NAMALWA (cell line): ENCODE data around the gene C19orf85.
"Not testable (repeated sequence)": the region's sequence is repeated elsewhere in the genome, so short reads cannot be mapped to it uniquely, and the experiment has no call there.

ENCODE experiments used
- DNase-seq: peaks from one replicate; pipeline ENCODE4 v3.0.0-alpha.2; 2015; ENCODE audit warnings: low spot score

Gene C19orf85

DNA sequence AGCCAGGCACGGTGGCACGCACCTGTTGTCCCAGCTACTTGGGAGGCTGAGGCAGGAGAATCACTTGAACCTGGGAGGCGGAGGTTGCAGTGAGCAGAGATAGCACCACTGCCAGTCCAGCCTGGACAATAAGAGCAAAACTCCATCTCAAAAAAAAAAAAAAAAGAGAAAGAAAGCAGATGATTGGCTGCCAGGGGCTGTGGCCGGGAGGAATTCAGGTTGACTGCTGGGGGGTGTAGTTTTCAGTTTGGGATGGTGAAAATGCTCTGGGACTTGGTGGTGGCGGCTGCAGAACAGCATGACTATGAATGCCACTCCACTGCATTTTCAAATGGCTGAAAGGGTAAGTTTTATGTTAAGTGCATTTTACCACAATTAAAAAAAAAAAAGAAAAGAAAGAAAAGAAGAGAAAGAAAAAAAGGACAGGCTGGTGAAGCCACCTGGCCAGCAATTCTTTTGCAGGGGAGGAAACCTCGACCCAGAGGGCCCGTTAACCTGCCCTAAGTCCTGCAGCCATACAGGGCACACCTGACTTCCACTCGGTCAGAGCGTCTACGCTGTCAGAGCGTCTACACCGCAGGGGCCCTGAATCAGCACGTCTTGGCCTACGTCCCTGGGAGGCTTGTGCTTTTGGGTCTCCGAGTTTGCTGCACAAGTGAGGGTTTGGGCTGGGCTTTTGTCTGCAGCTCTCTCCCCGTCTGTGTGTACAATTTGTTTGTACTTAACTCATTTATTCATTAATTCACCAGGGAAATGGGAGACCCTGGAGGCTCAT lies 6.7 kb downstream of the C19orf85 start:
- DNase-seq = no peak

DNA sequence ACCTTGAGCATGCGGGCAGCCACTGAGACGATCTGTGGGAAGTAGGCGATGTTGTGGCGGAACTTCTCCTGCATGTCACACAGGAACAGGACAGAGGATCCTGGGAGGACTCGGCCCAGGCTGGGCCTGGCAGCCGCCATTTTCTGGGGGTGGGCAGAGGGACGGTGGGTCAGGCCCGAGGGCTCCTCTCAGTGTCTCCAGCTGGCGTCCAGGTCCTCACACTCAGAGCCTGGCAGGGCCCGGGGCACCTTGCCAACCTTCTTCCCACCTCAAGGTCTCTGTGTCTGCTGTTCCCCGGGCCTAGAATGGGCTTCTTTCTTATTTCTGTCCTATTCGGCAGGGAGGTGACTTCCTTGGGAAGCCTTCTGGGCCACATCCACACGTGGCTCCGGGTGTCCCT lies 8.2 kb downstream of the C19orf85 start:
- no peak for DNase-seq

DNA sequence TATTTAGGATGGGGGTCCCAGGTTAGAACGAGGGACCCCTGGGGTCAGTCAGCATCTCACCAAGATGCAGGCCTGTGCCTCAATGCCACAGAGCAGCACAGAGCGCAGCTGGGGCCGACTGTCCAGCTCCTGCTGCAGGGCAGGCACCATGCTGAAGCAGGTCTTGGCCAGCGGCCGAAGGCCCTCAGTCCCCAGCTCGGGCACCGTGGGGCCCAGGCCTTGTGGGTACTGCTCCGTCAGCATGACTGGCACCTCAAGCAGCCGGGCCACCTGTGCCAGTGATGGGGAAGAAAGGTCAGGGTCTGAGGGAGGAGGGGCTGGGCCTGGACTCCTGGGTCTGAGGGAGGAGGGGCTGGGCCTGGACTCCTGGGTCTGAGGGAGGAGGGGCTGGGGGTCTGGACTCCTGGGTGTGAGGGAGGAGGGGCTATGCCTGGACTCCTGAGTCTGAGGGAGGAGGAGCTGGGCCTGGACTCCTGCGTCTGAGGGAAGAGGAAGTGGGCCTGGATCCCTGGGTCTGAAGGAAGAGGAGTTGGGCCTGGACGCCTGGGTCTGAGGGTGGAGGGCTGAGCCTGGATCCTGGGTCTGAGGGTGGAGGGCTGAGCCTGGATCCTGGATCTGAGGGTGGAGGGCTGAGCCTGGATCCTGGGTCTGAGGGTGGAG lies 8.8 kb downstream of the C19orf85 start:
- DNase-seq = no peak

DNA sequence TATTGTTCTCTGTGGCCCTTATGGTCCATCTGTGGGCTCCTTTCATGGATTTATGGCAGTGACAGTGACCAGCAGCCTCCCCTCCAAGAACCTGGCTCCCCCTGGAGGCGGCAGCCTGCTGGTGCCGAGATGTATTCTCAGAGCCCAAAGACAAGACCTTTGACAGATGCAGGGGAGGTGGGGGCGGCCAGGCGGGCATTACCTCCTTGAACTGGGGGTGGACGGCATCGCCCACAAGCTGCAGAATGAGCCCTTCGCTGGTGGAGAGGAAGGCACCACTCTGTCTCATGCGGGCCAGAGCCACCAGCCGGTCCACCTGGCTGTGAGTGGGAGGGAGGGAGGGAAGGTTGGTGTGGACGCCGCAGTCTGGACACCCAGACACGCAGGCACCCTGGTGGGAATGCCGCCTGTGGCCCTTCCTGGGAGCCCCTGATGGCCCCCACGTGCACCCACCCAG lies 9.7 kb downstream of the C19orf85 start:
- DNase-seq = peak; percentile 64

DNA sequence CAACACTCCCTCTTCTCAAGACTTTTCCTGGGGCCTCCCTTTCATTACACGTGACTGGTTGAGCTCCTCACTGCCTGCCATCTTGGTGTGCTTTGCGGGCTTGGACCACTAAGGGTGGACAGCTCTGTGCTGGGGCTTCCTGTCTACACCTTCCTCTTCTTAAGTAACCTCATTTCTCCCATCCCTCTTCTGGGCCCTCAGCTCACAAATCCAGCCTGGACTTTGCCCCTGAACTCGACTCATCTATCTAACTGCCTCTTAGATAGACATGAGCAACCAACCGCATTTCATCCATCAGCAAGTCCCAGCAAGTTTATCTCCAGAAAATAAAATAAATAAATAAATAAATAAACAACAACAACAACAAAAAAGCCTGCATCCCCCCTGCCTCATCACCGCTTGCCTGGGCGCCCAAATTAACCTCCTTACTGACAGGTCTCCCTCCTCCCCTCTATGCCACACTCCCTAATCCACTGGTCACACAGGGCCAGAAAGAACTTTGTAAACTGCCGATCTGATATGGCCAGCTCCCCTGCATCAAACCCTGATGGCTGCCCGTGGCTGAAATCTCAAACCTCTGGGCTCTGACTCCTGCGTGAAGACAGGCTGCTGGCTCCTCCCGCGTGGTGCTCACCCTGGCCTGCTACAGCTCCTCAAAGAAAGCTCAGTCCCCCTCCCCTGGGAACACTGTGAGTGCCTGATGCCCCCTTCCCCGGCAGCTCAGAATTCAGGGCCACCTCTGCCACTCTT lies 10.9 kb downstream of the C19orf85 start:
- DNase-seq = no peak

DNA sequence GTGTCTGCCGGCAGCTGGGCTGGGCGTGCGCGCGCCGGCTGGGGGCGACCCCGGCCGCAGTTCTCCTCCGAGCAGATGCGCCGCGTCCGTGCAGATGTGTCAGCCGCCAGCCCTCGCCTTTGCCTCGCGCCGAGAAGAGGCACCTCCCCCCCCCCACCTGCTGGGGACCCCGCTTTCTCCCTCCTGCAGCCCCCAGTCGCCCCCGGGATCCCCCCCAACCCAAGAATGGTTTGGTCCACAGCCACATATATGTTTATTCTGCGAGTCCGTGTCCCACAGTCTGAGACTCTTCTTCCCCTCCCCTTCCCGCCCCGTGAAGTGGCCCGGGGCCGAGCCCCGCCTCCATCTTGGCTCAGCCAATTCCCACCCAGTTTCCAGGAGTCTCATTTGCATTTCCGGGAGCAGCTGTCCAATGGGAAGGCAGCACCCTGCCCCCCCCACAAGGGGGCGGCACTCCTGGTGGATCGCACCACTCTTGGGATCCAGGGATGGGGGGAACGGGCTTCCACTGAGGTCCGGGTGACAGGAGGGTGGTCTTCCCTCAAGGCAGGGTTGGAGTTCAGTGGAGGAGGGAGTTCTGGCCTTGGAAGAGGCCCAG lies 11.7 kb downstream of the C19orf85 start:
- peak; percentile 68 for DNase-seq

DNA sequence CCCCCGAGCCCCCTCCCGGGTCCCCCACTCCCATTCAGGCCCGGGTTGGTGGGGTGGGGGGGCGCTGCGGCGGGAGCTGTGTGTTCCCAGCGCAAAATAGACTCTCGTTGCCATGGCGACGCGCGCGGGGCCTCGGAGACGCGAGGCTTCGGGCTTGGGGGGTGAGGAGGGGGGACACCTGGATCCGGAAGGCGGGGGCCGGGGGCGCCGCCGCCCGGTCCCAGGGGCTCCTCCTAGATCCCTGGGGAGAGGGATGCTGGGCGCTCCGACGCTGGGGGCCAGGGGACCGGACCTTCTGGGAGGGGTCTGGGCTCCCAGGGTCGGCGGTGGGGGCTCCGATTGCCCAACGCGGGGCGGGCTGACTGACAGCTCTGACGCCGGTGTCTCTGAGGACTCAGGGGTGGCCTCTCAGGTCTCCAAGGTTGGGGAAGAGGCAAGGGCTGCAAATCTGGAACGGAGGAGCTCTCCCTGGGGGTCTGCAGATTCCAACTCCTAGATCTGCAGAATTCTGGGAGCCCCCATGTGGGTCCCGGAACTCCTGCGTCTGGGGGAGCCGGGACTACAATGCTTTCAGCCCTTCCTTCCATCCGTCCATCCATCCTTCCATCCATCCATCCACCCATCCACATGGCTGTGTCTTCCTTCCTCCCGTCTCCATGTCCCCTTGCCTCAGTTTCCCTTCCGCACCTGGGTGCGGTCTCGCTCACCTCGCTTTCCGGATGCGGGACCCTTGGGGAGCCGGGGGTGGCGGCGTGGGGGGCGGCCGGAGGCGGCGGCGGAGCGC lies 12.4 kb downstream of the C19orf85 start:
- DNase-seq = no peak

DNA sequence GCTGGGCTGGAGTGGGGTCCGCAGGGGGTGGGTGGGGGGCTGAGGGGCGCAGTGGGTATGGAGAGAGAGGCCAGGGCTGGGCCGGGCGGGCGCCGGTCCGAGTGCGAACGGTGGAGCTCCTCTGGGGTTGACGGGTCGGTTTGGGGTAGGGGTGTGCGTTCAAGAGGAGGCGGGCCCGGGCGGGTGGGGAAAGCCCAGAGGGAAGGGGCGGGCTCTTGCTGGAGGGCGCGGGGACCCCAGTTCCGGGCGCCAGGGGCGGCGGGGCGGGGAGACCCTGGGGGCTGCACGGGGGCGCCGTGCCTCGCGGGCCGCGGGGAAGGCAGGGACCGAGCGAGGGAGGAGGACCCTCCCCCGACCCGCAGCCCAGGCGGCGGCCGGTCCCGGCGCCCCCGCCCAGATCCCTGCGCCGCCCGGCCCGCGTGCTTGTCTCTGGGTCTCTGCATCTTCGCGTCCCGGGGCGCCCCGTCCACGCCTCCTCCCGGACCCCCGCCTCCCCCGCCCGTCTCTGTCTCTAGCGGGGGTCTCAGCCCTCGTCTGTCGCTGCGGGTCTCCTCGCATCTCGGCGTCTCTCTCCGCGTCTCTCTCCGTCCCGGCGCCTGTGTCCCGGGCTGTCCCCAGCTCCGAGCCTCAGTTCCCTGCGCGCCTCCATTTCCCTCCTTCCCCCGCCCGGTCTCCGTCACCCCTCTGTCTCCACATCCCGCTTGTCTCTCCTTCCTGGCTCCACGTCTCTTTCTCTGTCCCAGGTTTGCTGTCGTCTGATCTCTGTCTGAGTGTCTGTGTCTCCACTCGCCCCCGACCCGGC lies 13.2 kb downstream of the C19orf85 start:
- no peak for DNase-seq

DNA sequence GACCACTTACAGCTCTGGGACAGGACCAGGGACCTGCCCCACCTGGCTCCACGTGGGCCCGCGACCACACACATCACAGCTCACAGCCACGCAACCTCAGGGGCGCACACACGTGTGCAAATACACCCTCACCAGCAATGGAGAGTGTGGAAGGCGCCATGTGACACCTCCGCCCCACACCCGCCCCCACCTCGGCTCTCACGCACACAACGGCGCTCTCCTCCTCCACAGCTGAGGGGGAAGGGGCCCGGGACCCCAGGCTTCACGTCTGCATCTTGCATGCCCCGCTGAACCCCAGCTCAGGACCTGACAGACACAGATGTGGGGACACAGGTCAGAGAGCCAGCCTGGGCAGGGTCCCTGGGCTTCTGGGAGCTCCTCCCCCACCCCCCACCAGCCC lies 15.1 kb downstream of the C19orf85 start:
- DNase-seq = no peak

DNA sequence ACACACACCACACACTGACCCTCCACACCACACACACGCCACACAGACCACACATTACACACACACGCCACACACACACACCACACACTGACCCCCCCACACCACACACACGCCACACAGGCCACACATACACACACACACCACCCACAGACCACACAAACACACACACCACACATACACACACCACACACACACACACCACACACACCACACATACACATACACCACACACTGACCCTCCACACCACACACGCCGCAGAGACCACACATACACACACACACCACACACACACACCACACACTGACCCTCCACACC lies 16.4 kb downstream of the C19orf85 start:
- DNase-seq = not testable (repeated sequence)

DNA sequence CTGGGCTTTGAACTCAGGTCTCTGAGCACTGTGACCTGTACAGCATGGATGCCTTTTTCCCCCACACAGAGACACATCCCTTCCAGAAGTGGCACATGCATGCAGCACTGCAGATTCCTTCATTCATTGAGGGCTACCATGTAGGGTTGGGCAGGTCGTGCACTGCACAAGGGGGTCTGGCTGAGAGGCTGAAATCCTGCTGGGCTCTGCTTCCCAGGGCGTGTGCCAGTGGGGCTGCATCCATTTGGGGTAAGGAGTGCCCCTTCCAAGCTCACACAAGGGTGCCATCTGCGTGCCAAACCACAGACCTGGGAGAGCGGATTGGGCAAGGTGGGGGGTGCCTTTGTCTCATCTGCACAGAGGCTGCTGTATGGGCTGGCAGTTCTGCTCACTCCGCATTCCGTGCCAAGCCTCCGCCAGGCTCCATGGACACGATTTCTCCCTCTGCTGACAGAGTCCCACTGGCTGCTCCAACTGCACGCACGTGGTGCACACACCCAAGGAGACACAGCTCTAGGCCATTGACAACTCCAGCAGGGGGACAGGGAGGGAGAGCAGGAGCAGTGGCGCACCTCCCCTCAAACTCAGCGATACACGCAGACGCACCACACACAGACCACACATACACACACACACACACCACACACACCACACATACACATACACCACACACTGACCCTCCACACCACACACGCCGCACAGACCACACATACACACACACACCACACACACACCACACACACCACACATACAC lies 17.0 kb downstream of the C19orf85 start:
- DNase-seq = peak; percentile 59

DNA sequence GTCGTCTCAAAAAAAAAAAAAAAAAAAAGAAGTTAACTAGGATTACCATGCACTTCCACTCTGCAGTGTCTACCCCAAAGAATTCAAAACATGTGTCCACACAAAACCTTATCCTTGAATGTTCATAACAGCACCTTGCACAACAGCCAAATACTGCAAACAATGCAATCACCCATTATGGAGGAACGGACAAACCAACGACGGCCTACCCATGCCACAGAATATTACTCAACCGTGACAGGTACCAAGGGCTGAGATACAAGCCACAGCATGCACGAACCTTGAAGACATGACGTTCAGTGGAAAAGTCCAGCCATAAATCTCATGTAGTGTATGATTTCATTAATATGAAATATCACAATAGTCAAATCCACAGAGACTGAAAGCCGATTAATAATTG lies 18.5 kb downstream of the C19orf85 start:
- no peak for DNase-seq

DNA sequence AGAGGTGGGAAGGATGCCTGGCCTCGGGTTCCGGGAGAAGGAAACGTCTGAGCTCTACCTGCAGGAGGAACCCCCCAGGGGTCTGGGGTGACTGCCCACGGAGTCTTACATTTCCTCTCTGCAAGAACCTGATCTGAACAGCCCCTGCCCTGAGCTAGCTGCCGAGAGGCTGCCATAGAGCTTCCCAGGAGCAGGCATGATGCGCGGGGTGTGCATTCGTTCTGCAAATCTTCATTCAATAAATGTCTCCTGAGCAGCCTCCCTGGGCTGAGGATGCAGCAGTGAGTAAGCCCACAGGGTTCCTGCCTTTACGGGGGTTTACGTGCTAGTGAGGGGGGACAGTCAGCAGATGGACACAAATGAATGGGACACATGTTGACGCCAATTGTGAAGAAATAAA lies 19.9 kb downstream of the C19orf85 start:
- no peak for DNase-seq

DNA sequence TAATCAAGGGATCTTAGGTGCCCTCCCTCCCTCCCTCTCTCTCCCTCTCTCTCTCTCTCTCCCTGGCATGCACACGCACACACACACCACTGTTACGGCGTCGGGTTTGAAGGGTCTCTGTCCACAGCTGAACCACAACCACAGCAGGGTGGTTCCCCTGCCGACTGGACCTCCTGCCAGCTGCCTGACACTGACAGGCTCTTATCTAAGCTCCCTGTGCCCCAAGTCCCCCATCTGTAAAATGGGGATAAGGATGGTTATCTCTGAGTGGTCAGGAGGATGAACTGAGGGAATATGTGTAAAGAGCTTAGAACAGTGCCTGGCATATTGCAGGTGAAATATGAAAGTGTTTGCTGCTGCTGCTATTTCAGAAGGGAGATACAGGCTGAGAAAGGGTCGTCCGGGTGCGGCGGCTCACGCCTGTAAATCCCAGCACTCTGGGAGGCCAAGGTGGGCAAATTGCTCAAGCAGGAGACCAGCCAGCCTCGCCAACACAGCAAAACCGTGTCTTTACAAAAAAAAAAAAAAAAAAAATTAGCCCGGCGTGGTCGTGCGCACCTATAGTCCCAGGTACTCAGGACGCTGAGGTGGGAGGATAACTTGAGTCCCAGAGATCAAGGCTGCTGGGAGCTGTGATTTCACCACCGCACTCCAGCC lies 20.6 kb downstream of the C19orf85 start:
- DNase-seq = no peak

DNA sequence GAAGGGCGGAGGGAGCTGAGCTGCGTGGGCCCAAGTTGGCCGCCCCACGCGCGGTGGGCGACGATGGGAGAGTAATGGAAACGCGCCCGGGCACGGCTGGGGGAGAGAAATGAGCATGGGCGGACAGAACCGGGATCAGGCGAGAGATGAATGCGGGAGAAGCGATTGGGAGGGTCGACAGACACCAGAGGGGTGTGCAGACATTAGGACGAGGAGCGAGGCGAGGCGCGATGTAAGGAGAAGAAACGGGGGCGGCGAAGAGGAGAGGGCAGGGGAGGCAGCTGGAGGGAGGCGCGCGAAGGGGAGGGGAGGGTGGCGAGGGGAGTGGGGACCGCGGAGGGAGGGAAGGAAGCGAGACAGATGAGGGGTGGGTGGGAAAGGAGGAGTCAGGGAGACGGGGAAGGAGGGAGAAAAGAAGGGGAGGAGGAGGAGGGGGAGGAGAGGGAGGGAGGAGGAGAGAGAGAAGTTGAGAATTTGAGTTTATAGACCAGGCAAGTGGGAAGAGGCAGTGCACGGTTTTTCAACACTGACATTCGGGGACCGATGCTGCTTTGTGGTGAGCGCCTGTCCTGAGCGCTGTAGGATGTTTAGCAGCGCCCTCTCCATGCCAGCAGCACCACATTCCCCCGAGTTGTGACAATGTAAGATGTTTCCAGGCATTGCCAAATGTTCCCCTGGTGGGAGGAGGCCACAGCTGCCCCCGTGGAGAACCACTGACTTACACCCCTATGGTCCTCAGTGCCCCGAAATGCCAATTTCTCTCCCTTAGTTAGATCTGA lies 21.3 kb downstream of the C19orf85 start, which contains the start of gene SHISA7:
TSS of gene SHISA7 (minus strand) at position 256 of the 779 bp plus-strand sequence. CDS start 437 bp downstream, outside the sequence.
- DNase-seq = no peak

DNA sequence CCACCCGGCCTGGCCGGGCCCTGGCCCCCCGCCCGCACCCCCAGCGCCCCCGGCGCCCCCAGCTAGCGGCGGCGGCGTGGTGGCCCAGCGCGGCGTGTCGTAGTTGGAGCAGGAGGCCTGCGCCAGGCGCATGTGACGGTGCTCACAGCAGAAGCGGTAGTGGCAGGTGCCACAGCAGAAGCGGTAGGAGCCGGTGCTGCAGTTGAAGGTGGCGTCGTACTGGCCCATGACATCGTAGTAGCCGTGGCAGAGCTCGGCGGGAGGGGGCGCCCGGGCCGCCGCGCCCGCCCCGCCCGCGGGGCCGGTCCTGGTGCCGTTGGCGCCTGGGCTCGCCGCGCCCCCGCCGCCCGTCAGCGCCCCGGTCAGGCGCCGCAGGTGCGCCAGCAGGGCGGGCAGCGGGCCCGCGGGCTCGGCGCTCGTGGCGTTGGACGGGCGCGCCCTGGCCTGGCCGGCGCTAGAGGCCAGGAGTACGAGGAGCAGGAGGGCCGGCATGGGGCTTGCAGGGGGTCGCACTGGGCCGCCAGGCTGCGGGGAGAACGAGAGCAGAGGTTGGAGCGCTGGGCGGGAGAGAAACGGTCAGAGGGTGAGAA lies 22.1 kb downstream of the C19orf85 start:
- no peak for DNase-seq

DNA sequence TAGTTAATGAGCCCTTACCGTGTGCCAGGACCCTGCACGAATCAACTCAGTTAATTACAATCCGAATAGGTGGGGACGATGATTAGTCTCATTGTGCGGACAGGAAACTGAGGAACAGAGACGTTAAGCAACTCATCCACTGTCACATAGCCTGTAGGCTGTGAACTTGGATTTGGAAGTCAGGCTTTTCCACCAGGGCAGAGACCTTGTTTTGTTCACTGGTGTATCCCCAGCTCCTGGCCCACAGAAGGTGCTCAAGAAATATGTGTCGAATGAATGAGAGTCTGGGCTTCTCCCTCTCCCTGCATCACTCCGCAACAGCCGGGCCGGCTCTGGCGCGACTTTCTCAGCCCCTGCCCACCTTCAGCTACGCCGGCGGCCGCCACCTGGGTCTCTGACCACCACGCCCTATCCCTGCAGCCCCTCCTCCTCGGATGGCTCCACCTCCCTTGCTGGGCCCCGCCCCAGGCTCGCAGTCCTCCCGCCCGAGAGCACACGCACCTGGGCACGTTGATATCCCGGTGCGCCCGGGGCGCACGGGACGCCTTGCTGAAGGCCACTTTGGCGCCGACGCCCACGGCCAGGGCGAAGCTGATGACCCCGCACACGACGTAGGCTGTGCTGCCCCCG lies 22.7 kb downstream of the C19orf85 start:
- no peak for DNase-seq

DNA sequence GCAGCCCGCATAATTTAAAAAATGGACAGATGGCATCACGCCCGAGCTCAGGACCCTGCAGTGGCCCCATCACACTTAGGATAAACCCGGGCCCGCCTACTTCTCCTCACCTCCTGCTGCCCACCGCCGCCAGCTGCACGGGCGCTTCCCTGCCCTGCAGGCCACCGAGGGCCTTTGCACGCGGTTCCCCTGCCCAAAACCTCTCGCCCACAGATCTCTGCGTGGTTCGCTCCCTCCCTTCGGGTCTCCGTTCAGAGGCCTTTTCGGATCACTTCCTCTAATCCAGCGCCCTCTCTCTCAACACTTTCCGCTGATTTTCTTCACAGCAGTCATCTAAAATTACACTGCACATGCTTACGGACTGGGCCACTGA lies 23.2 kb downstream of the C19orf85 start:
- peak; percentile 43 for DNase-seq
